ENCODE data around the gene SPOCK2.

The SPOCK2 gene

DNA sequence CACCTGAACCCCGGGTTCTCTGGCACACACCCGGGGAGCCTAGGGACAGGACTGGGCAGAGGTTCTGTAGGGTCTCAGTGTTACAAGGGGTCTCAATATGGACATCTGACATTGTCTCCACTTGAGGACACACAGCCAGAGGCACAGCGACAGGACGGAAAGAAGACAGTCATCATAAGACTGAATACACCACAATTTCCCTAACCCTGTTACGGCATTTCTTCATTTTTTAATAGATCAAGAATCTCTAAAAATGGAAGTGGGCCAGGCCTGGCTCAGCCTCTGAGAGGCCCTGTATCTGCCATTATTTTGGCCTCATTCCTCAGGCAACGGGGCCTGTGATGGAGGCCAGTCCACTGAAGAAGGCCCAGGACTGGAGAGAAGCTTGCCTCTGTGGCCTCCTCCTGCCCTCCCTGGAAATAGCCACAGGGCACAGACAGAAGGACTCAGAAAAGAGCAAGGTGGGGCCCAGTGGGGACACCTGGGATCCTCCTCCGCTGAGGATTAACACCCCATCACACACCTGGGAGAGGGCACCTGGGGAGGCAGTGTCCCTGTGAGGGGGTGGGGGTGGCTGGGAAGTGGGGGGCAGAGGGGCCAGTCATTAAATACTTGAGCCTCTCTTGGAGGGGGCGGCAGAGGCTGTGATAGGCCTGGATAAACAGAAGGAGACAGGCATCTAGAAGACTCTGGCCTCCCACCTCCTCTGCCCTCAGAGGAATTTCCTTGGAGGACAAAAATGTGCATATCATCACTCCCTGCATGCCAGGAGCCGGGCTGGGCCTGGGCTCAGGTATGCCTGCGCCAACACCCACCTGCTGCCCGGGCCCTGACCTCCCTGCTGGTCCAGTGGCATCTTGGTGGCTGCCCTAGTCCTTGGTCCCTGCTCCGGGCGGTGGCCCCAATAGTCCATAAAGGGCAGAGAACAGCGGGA, 8.0 kb downstream of the SPOCK2 start:
- no peaks in the 10 kb centered on the region for H4K20me1 ChIP-seq (ENCODE audit: insufficient read depth, low read length)
- H3K27ac ChIP-seq (ENCODE audit: low read length), result no peak overlapping the region
- peaks cover 15% of the 10 kb centered on the region for H3K4me1 ChIP-seq (ENCODE audit: low read length)
- H3K9me3 ChIP-seq (ENCODE audit: insufficient read depth, low read length), result no peaks in the 10 kb centered on the region
- H3K79me2 ChIP-seq (ENCODE audit: low read length), result no peaks in the 10 kb centered on the region
- no peak overlapping the region for H2AFZ ChIP-seq (ENCODE audit: low read depth, low read length)
- no peak for TF ChIP-seq EZH2phosphoT487 (IDR thresholded peaks at IDR 0.05; ENCODE audit: low read depth)
- TF ChIP-seq, protein P1, sequence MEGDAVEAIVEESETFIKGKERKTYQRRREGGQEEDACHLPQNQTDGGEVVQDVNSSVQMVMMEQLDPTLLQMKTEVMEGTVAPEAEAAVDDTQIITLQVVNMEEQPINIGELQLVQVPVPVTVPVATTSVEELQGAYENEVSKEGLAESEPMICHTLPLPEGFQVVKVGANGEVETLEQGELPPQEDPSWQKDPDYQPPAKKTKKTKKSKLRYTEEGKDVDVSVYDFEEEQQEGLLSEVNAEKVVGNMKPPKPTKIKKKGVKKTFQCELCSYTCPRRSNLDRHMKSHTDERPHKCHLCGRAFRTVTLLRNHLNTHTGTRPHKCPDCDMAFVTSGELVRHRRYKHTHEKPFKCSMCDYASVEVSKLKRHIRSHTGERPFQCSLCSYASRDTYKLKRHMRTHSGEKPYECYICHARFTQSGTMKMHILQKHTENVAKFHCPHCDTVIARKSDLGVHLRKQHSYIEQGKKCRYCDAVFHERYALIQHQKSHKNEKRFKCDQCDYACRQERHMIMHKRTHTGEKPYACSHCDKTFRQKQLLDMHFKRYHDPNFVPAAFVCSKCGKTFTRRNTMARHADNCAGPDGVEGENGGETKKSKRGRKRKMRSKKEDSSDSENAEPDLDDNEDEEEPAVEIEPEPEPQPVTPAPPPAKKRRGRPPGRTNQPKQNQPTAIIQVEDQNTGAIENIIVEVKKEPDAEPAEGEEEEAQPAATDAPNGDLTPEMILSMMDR (IDR thresholded peaks at IDR 0.05; ENCODE audit: low read depth, low read length), result no peak
- no peak overlapping the region for H3K4me3 ChIP-seq (ENCODE audit: low read length)
- H3K27me3 ChIP-seq (ENCODE audit: low read depth, low read length), result no peaks in the 10 kb centered on the region
- no peak overlapping the region for H3K4me2 ChIP-seq (ENCODE audit: low read length)
- H3K36me3 ChIP-seq (replicated peaks; ENCODE audit: low read depth, low read length), result no peaks in the 10 kb centered on the region
- H3K9ac ChIP-seq (ENCODE audit: low read length), result no peak overlapping the region

DNA sequence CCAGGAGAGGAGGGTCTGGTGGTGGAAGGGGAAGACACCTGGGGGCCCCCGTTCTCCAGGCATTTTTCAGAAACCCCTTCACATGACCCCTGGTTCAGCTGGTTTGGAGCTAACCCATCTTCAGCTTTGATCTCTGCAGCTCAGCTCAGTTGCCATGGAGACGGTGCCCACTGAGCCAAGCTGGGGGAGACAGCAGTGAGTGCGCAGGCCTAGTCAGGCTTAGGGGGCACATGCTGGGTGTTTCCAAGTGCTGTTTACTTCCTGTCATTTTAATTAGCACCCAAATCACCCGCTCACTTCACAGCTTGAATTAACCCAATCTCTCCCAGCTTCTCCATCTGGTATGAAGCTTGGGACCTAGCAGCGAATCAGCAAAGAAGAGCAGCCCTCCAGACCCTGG, 9.0 kb downstream of the SPOCK2 start:
- Histone ChIP-seq H4K20me1 (ENCODE audit: insufficient read depth, low read length) (no peaks in the 10 kb centered on the region), H3K9ac (ENCODE audit: low read length) (no peak overlapping the region), H3K27ac (ENCODE audit: low read length) (no peak overlapping the region), H2AFZ (ENCODE audit: low read depth, low read length) (no peak overlapping the region), H3K4me1 (ENCODE audit: low read length) (peaks cover 18% of the 10 kb centered on the region), H3K36me3 (replicated peaks; ENCODE audit: low read depth, low read length) (no peaks in the 10 kb centered on the region), H3K9me3 (ENCODE audit: insufficient read depth, low read length) (no peaks in the 10 kb centered on the region), H3K4me3 (ENCODE audit: low read length) (no peak overlapping the region), H3K27me3 (ENCODE audit: low read depth, low read length) (no peaks in the 10 kb centered on the region), H3K79me2 (ENCODE audit: low read length) (no peaks in the 10 kb centered on the region), H3K4me2 (ENCODE audit: low read length) (no peak overlapping the region)
- no peak for TF ChIP-seq EZH2phosphoT487 (IDR thresholded peaks at IDR 0.05; ENCODE audit: low read depth)
- TF ChIP-seq, protein P1 (IDR thresholded peaks at IDR 0.05; ENCODE audit: low read depth, low read length), result no peak

DNA sequence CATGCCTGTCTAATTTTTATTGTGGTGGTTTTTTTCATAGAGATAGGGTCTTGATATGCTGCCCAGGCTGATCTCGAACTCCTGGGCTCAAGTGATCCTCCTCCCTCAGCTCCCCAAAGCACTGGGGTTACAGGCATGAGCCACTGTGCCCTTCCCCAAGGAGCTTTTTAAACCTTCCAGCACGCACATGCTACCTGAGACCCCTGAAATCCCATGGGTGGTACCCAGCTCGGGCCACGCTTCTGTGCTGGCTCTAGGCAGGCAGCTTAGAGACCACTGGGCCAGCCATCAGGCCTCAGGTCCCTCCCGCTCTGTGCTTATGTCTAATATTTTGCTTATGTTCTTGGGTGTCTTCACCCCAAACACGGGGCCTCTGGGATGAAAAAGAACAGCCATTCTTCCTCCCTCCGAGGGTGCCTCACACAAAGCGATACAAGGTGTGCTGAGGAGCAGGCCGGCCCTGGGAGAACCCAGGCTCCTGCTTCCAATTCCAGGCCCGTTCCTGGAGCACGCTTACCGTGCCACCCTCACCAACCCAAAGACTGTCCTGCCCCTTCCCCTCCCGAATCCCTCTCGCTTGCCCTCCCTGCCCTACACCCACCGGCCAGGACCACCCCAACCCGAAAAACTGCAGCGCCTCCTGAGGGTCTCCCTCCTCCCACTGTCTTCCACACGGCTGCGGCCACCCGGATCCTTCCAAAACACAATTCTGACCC, 10.9 kb downstream of the SPOCK2 start:
- Histone ChIP-seq H3K4me2 (ENCODE audit: low read length) (no peak overlapping the region), H3K4me3 (ENCODE audit: low read length) (no peak overlapping the region), H3K27ac (ENCODE audit: low read length) (no peak overlapping the region), H3K27me3 (ENCODE audit: low read depth, low read length) (no peaks in the 10 kb centered on the region), H3K9me3 (ENCODE audit: insufficient read depth, low read length) (no peaks in the 10 kb centered on the region), H4K20me1 (ENCODE audit: insufficient read depth, low read length) (no peaks in the 10 kb centered on the region), H3K36me3 (replicated peaks; ENCODE audit: low read depth, low read length) (no peaks in the 10 kb centered on the region), H3K9ac (ENCODE audit: low read length) (no peak overlapping the region), H2AFZ (ENCODE audit: low read depth, low read length) (no peak overlapping the region), H3K79me2 (ENCODE audit: low read length) (no peaks in the 10 kb centered on the region), H3K4me1 (ENCODE audit: low read length) (peaks cover 18% of the 10 kb centered on the region)
- TF ChIP-seq, protein P1 (IDR thresholded peaks at IDR 0.05; ENCODE audit: low read depth, low read length), result no peak
- no peak for TF ChIP-seq EZH2phosphoT487 (IDR thresholded peaks at IDR 0.05; ENCODE audit: low read depth)

DNA sequence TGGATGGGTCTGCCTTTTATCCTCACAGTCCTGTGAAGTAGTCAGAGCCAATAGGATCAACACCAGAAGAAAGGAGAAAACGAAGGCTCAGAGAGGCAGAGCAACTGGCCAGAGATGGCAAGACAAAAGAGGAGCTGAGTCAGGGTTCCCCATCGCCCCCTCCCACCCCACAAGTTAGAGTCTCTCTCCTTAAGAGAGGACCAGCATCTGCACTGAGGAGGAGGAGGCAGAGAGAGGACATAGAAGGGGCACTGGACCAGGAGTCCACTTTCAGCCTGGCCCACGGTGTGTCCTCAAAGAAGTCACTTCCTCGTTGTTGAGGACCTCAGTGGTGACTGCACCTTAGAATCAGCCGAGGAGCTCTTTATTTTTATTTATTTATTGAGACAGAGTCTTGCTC, 11.6 kb downstream of the SPOCK2 start:
- Histone ChIP-seq H2AFZ (ENCODE audit: low read depth, low read length) (no peak overlapping the region), H3K9ac (ENCODE audit: low read length) (no peak overlapping the region), H3K4me1 (ENCODE audit: low read length) (peaks cover 18% of the 10 kb centered on the region), H4K20me1 (ENCODE audit: insufficient read depth, low read length) (no peaks in the 10 kb centered on the region), H3K36me3 (replicated peaks; ENCODE audit: low read depth, low read length) (no peaks in the 10 kb centered on the region), H3K27me3 (ENCODE audit: low read depth, low read length) (no peaks in the 10 kb centered on the region), H3K4me2 (ENCODE audit: low read length) (no peak overlapping the region), H3K79me2 (ENCODE audit: low read length) (no peaks in the 10 kb centered on the region), H3K9me3 (ENCODE audit: insufficient read depth, low read length) (no peaks in the 10 kb centered on the region), H3K4me3 (ENCODE audit: low read length) (no peak overlapping the region), H3K27ac (ENCODE audit: low read length) (no peak overlapping the region)
- TF ChIP-seq EZH2phosphoT487 (IDR thresholded peaks at IDR 0.05; ENCODE audit: low read depth), result no peak

All from OCI-LY3 (cell line).